OCI-LY3 (cell line): Measurements from ENCODE around the gene CYSTM1.

ENCODE experiments used
- H2AFZ ChIP-seq: fragments of 200-600, 300-600 bp; shearing (Covaris generic); 2 replicates; pipeline ENCODE4 v1.6.0; 2014; ENCODE audit warnings: antibody characterized with exemption, low read depth, low read length
- H3K27ac ChIP-seq: fragments of 200-600, 300-600 bp; sonication (generic); 2 replicates; pipeline ENCODE4 v1.5.1; 2014; ENCODE audit warnings: mild to moderate bottlenecking, low read length, moderate library complexity, mixed read lengths
- H3K27me3 ChIP-seq: fragments of 200-600, 300-600 bp; sonication (generic); 2 replicates; pipeline ENCODE4 v1.6.1; 2014; ENCODE audit warnings: low read depth, low read length, mixed read lengths
- H3K36me3 ChIP-seq: fragments of 200-600, 300-600 bp; sonication (generic); replicated peaks from 2 replicates; pipeline ENCODE3; 2014; ENCODE audit warnings: low read depth, low read length, mixed read lengths
- H3K4me1 ChIP-seq: fragments of 300-600, 200-600 bp; sonication (generic); 2 replicates; pipeline ENCODE4 v1.6.1; 2014; ENCODE audit warnings: low read length, mixed read lengths
- H3K4me2 ChIP-seq: fragments of 200-600, 300-600 bp; sonication (generic); 2 replicates; pipeline ENCODE4 v1.6.1; 2014; ENCODE audit warnings: low read length, mixed read lengths
- H3K4me3 ChIP-seq: fragments of 300-600, 200-600 bp; sonication (generic); 2 replicates; pipeline ENCODE4 v1.5.1; 2014; ENCODE audit warnings: antibody characterized with exemption, mild to moderate bottlenecking, low read length, moderate library complexity
- H3K79me2 ChIP-seq: fragments of 300-600, 200-600 bp; shearing (Covaris generic); 2 replicates; pipeline ENCODE4 v1.6.1; 2014; ENCODE audit warnings: mild to moderate bottlenecking, low read length, mixed read lengths
- H3K9ac ChIP-seq: fragments of 300-600, 200-600 bp; shearing (Covaris generic); 2 replicates; pipeline ENCODE4 v1.6.0; 2014; ENCODE audit warnings: mild to moderate bottlenecking, low read length, moderate library complexity
- H3K9me3 ChIP-seq: fragments of 200-600, 300-600 bp; shearing (Covaris generic); 2 replicates; pipeline ENCODE4 v1.6.1; 2014; ENCODE audit warnings: low read length, mixed read lengths; ENCODE audit not compliant: insufficient read depth
- H4K20me1 ChIP-seq: fragments of 200-600, 300-600 bp; sonication (generic); 2 replicates; pipeline ENCODE4 v1.6.1; 2016; ENCODE audit warnings: low read length, mixed read lengths; ENCODE audit not compliant: insufficient read depth
- CTCF ChIP-seq: fragments of 200-600, 300-600 bp; sonication (generic); IDR thresholded peaks from 2 replicates; pipeline ENCODE4 v1.5.1; 2014; ENCODE audit warnings: antibody characterized with exemption, low read length, low read depth
- EZH2phosphoT487 ChIP-seq: fragments of 200-600 bp; shearing (Covaris generic); IDR thresholded peaks from 2 replicates; pipeline ENCODE4 v1.6.1; 2018; ENCODE audit warnings: antibody characterized with exemption, mixed run types, low read depth

The CYSTM1 gene

DNA sequence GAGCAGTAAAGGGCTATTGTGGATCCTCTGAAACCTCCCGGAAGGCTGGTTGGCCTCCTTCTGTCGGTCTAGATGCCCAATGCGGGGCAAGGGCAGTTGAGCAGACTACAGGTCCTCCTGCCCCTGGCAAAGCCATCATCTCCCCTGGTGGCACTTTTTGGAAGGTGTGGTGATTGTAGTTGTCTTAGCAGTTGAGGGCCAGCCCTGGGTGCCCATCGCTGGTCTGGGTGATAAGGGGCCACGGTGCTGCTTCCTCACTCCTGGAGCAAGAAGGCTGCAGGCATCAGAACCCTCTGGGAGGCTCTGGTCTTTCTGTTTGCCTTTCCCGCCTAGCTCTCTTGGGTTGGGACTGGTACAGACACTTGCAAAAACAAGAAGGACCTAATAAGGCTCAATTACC is 63.8 kb downstream of the CYSTM1 start:
- Histone ChIP-seq H4K20me1 (no peaks in the 10 kb centered on the region), H3K27ac (no peak overlapping the region), H3K4me2 (no peak overlapping the region), H3K36me3 (no peaks in the 10 kb centered on the region), H3K27me3 (no peaks in the 10 kb centered on the region), H2AFZ (no peak overlapping the region), H3K9ac (no peak overlapping the region), H3K4me3 (no peak overlapping the region), H3K9me3 (no peaks in the 10 kb centered on the region), H3K4me1 (no peaks in the 10 kb centered on the region), H3K79me2 (no peaks in the 10 kb centered on the region)
- TF ChIP-seq CTCF, result no peak
- TF ChIP-seq EZH2phosphoT487, result no peak

- H3K27ac ChIP-seq, result no peak overlapping the region
- no peak overlapping the region for H3K4me3 ChIP-seq
- H3K4me2 ChIP-seq, result no peak overlapping the region
Measured at GRCh38 chr5:140239461-140239860, 64.5 kb downstream of the CYSTM1 start.

DNA sequence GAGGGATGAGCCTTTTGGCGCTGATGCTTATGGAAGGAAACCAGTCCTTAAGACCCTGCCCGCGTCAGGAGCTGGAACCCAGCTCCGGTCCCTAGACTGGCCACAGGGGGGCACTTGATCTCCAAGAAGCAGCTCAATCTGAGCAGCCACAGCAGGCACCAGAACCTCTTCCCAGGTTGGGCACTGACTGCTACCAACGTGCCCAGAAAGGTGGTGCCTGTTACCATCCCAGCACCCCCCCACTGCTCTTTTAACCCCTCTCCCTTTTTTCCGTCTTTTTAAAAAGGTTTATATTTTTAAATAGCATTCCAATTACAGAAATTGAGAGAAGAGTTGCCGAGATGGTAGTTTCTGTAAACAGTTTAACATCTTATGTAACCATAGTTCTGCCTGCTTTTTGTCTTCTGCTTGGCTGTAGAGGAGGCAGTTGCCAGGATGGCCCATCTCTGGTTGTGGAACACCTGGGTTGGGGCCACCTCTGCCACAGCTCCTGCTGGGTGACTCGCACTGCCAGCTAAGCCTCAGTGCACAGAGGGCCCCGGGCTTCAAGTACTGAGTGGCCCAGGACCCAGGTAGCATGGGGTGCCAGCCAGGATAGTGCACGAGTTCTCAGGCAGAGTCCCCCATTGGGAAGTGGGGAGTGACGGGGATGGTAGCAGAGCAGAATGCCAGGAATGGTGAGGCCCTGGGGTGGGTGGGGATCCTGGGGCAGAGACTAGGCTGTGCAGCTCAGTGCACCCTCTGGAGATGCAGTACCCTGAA is 65.1 kb downstream of the CYSTM1 start:
- peak; percentile 67 for TF ChIP-seq CTCF
- TF ChIP-seq EZH2phosphoT487, result no peak
- no peak overlapping the region for H2AFZ ChIP-seq
- peaks cover 3% of the 10 kb centered on the region for H3K36me3 ChIP-seq
- H3K4me3 ChIP-seq, result no peak overlapping the region
- H3K27me3 ChIP-seq, result no peaks in the 10 kb centered on the region
- H3K9me3 ChIP-seq, result no peaks in the 10 kb centered on the region
- peaks cover 6% of the 10 kb centered on the region for H3K4me1 ChIP-seq
- peaks cover 4% of the 10 kb centered on the region; the same call in 1 of the 2 replicates for H4K20me1 ChIP-seq
- no peak overlapping the region for H3K9ac ChIP-seq
- no peaks in the 10 kb centered on the region for H3K79me2 ChIP-seq
- H3K27ac ChIP-seq, result no peak overlapping the region
- H3K4me2 ChIP-seq, result no peak overlapping the region

More at GRCh38 chr5:140239461-140239860, 64.5 kb downstream of the CYSTM1 start:
- TF ChIP-seq EZH2phosphoT487 (no peak), CTCF (no peak)
- Histone ChIP-seq H3K36me3 (no peaks in the 10 kb centered on the region), H2AFZ (no peak overlapping the region), H3K79me2 (no peaks in the 10 kb centered on the region), H3K4me1 (no peaks in the 10 kb centered on the region), H3K27me3 (no peaks in the 10 kb centered on the region), H4K20me1 (no peaks in the 10 kb centered on the region), H3K9ac (no peak overlapping the region), H3K9me3 (no peaks in the 10 kb centered on the region)

- Histone ChIP-seq H4K20me1 (peaks cover 4% of the 10 kb centered on the region; the same call in 1 of the 2 replicates), H3K4me2 (no peak overlapping the region), H3K27ac (no peak overlapping the region), H3K4me1 (peaks cover 12% of the 10 kb centered on the region), H3K4me3 (no peak overlapping the region), H3K79me2 (no peaks in the 10 kb centered on the region), H3K9me3 (no peaks in the 10 kb centered on the region), H3K9ac (no peak overlapping the region), H3K27me3 (no peaks in the 10 kb centered on the region), H2AFZ (no peak overlapping the region), H3K36me3 (peaks cover 3% of the 10 kb centered on the region)
- TF ChIP-seq CTCF, result no peak
- no peak for TF ChIP-seq EZH2phosphoT487
Measured at GRCh38 chr5:140240987-140241706, 66.2 kb downstream of the CYSTM1 start.
